Stimulated activated CD4-positive, alpha-beta T cell treated with anti-CD3 and anti-CD28 coated beads, TNF-alpha, amount 100 ng/mL, for 4 hours (primary cell): ENCODE data around the gene PER2.

Experiments used
- DNase-seq, 3 experiments: peaks; one replicate each; pipeline ENCODE4 v3.0.0-alpha.2; 2020; ENCODE audit warnings: low read depth in 3 of 3

PER2 gene

DNA sequence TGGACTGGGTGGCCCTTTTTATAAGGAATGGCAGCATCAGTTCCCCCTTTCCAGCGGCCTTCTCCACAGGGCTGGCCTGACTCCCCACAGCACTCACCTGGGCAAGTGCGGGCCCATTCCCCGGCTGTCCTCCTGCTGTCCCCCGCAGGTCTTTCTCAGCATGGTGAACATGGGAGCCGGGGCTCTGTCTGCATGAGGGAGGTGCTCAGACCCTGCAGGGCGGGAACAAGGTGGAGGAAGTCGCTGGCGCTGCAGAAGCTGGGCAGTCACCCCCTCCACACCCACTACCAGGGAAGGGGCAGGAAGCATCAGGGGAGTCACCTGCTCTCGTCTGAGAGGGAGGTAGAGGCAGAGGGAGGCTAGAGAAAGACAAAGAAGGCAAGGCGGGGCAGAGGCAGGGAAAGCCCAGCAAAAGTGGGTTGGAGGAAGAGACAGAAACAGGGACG lies 60.8 kb downstream of the PER2 start:
- no peak for DNase-seq

DNA sequence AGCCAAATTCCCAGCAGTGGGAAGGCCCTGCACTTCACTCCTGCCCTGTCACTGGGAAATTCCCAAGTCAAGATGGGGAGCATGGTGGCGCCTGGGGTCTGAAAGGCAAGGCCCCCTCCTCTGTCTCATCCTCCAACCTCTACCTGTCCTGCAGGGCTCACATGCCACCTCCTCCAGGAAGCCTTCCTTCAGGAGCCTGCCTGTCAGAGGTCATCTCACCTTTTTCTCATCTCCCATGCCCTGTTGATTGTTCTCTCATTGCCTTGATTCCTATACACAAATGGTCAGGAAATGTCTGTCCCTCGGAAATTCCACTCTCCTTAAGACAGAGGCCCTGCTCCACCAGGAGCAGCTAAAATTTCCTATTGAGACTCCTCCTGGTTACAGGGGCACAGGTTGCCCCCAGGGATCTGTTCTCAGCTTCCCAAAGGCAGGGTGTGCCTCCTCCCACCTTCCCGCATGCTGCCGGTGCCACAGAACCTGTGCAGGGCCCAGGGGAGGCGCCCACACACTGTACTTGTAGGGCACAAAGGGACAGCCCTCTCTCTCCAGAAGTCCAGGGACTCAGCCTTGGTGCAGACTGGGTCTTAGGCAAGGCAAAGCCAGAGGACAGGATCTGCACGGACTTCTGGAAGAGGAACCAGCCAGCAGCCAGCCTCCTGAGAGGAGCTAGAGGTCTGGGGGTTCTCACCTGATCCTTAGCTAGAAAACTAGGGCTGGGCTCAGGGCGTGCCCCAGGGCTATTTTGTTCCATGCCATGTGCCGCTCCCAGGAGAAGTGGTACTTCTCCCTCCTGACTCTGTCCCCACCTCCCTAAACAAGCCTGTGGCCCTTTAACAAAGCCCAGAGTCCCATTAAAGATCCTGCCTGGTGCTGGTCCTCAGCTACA lies 61.5 kb downstream of the PER2 start:
- no peak for DNase-seq

DNA sequence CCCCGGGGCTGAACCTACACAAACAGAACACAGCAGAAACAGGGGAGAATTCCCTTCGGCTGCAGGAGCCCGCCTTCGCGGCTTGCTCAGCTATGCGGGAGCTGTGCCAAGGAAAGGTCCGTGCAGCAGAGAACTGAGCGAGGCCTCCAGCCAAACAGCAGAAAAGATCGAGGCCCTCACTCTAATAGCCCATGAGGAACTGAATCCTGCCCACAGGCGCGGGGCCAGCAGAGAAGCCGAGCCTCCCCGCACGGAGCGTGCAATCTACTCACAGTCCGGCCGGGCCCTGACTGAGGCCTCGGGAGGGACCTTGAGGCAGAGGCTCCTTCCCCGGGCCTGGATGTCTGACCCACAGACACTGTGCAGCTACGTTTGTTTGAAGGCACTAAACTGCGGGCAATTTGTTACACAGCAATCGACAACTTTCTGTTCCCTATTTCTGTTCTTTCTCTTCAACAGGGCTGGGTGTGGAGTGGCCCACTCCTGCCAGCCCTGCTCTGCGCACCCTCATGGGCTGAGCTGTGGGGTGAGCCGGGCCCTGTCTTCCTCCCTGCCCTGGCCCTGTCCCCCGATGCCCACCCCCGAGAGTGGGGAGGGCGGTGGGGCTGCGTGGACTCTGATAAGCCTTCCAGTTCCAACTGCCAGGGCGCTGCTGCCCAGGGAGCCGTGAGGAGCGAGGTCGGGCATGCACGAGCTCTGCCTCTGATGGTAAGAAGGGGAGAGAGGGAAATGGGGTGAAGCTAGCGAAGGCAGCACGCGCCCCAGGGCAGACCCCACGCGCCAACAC lies 62.3 kb downstream of the PER2 start:
- DNase-seq = no peak

- DNase-seq = no peak
These were observed 63.3 kb downstream of the PER2 start for GRCh38 chr2:238225121-238225520.

GRCh38 chr2:238224356-238225035 lies 63.9 kb downstream of the PER2 start:
- DNase-seq = no peak

DNA sequence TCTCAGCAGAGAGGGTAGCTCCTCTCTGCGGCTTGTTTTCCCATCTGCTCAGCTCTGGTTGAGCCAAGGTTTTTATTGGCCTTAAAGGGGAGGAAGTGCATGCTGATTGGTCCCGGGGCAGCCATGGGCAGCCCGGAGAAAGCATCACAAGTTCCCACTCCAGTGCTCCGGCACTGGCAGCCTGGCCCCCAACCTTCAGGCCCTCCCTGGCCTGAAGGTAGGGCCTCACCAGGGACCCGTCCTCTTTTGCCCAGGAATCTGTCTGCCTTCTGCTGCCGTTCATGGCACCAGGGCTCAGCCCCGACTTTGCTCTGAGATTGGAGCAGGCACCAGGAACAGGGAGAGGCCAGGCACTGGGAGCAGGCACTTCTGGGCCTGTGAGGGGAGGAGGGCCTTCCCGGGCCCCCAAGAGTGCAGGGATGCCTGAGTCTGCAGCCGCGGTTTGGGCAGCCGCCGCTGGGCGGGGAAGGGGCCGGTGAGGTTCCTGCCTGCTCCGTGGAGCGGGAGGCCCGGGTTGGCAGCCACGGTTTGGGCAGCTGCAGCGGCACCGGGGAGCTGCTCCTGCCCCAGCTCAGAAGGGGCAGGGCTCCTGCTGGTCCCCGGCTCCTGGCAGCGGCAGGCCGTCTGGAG lies 67.4 kb downstream of the PER2 start:
- no peak for DNase-seq

DNA sequence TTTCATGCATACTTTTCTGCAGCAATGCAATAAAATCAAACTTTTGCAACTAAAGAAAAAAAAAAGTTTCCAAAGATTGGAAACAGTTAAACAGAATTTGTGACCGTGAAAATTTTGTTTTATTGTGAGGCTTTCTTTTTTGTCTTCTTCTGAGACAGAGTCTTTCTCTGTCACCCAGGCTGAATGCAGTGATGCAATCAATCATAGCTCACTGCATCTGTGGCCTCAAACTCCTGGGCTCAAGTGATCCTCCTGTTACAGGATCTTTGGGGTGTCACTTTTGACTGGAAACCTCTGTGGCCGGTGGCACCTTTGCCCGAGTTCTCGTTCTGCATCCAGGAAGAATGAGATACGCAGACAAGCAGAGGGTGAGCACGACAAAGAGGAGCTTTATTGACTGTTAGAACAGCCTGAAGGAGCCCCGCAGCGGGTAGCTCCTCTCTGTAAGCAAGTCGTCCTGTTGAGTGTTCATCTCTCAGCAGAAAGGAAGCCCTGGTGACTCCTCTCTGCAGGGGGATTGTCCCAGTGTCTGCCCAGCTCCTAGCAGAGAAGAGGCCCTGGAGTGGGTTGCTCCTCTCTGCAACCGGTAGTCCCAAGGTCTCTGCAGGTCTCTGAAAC lies 68.0 kb downstream of the PER2 start:
- no peak for DNase-seq

GRCh38 chr2:238216651-238217184 lies 71.7 kb downstream of the PER2 start:
- no peak for DNase-seq

- DNase-seq = no peak
These were observed 81.4 kb downstream of the PER2 start for GRCh38 chr2:238207006-238207405.

DNA sequence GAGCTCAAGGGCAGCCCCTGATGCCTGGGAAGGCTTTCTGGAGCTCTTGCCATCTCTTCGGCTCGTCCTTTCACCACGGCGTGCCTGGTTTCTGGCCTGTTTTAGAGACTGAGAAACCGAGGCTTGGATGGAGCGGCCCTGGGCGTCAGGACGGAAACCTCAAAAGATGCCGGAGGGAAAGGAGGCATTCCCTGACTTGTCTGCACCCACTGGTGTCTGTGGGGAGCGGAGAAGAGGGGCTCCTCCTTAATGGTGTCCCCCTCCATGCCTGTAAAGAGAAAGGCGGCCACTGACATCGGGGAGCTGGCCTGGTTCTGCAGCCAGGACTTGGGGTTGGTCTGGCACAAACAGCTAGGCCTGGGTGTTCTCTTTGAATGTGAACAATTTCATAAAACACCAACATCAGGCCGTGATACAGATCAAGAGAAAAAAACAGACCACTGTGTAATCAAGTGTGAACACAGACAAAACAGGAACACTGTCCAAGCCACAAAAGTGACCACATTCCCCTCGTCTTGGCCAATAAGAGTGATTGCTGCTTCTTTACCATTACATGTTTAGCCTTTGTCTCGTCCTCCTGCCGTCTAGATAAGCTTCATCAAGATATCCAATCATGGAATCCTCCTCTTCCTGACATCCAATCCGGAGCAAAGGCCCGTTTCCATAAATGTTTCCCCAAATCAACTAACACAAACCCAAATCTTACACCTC lies 84.3 kb downstream of the PER2 start:
- DNase-seq = no peak

GRCh38 chr2:238203094-238203972 lies 85.1 kb downstream of the PER2 start, which contains the start of gene ILKAP:
Gene ILKAP, minus strand, starts transcription at chr2:238203695. Its CDS starts 142 bp downstream, at chr2:238203553.
- DNase-seq = peak; percentile 82 to 87 (median 86)

DNA sequence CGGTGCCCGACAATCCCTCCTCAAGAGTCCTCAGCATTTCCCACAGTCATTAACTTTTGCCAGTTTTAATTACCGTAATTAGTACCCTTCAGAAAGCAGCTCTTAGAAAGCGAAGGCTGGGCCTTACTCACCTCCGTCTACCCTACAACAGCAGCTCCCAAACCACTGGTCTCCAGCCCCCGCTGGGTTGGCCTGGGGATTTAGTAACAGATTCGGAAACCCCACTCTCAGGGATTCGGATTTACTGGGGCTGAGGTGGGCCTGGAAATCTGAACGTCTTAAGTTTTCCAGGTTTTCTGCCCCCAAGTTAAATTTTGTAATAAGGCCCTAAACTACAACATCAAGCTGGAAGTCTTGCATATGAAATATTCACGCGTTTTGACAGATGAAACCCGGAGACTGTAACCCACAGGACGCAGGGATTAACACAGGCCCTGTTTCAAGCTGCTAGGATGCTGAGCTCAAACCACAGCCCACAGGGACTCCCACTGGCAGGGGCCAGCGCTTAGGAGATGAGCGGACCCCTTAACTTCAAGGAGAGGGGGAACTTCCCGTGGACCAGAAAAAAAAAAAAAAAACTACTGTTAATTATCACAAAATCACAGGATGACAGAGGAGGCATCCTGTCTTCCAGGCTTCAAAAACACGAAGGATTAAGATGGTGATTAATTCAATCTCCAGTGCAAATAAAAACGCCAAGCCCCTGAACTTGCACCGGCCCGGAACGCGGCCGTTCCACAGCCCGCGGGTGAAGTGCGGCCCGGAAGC lies 85.9 kb downstream of the PER2 start:
- no peak for DNase-seq
